T follicular helper cell (primary cell): ENCODE data around the gene GAN.
"Not testable (repeated sequence)": the region's sequence is repeated elsewhere in the genome, so short reads cannot be mapped to it uniquely, and the experiment has no call there.

Experiments
- DNase-seq: peaks from one replicate; pipeline ENCODE4 v3.0.0-alpha.2; 2020; ENCODE audit warnings: low read depth

GAN gene

DNA sequence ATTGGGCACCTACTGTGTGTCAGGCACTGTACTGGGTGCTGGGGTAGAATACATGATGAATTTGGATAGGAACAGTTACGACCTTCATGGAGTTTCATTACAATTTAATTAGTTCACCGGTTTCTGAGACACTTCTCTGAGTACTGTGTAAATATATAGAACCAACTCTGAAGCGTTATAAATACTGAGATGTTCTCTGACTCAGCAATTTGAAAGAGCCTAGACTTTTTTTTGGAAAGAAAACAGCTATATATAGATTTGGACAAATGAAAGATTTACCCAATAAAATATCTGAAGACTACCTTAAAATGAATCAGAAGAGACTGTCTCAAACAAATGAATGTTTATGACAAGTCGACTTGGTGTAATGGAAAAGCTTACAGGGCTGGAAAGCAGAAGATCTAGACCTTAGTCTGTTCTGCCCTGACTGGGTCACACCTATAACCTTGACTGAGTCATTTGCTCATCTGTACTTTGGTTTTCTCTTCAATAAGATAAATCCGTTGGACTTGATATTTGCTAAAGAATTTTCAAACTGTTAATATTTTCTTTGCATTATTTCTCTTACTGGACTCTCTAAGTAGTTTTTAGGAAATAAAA, 4.6 kb upstream of the GAN start:
- DNase-seq: no peak

DNA sequence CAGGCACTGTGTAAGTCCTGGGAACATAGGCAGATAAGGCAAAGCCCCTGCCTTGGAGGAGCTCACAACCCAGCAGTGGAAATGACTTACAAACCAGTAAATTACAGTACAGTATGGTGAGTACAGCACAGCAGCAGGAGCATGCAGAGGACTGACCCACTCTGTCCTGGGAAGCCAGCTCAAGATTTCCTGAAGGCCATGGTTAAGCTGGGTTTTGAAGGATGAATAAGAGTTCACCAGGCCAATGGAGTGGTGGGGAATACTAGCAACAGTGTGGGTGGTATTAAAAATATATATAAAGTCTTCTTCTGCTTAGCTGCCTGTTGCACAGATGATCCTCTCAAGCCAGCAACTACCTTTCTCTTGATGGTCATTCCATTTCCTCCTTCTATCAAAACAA, 3.0 kb upstream of the GAN start:
- no peak for DNase-seq

DNA sequence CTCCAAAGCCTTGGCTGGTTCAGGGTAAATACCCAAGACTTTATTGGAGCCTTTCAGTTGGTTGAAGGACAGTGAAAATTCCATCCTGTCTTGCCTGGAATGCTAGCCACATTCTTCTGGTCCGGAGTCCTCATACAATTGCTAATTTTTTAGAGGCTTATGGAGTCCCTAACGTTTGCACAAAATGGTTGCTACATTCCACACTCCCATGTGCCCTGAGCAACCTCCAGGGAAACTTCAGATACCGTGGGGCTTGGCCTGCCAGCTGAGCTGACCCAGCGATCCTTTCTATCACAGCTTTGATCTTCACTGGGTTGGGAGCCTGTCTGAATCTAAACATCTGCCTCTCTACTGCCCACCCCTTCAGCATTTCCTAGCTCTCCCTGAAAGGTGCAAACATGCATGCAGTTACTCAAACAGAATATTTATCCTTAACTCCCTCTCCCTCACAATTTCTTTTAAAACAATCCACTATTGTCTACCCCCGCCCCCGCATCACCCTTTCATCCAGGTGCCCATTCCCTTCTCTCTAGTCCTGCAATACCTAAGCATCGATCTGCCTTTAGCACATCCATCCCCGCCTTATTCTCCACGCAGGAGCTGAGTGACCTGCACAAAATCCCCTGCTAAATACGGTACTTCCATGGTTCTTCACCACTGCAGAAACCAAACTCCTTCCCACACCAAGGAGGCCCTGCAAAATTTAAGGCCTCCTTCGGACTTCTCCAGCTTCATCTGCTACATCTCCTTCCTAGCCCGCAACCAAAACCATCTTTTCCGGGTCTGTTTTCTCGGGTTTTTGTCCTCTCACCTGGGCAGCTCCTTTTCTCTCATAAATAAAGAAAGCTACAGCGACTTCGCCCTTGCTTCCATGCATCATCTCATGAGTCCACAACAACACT, 810 bp upstream of the GAN start:
- DNase-seq: no peak

DNA sequence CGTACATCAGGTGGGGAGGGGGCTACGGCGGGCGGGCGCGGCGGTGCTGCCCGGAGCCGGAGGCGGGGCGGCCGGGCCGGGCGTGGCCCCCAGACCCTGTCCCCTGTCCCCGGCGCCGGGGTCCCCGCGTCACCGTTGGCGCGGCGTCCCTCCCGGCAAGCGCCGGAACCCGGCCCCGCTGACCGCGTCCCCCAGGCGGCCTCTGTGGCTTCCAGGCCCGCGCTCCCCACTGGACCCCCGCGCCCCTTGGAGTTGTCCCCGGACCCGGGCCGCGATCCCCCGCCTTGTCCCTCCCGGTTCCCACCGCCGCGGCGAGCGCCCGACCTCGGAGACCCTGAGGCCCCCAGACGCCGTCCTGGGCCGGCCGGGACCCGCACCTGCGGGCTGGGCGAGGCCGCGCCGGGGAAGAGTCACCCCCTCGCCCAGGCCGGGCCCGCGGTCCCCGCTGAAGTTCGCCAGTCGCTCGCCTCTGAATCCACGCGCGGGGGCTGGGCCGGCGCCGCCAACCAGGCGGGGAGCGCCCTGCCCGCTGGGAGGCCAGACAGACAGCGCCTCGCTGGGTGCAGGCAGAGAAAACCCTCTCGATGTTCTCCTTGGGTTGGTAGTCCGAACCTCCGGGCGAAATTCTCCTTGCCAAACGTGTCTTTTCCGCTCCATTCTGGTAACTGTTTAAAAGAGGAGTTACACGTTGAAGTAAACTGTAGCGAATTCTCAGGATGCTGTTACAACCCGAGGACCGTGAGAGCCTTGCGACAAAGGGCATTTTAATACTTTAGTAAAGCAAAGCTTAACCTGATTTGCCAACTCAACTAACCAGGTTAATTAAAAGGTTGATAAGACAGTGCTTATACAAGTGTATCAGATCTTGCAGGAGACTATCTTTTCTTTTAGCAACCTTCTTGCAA, 761 bp downstream of the GAN start:
- peak; percentile 9 for DNase-seq

DNA sequence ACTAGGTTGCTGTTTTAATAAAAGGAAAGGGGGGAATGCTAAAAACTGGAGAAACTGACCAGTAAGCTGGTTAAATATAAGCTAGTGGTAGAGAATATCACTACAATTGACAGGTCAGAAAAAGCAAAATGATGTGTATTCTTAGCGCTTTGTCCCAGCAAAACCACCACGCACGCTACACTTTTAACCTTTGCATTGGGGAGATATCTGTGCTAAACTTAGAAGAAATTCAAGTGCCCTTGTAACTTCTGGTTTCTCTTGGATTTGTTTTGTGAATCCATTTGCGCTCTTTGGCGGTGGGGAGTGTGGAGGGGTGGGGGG, 1.4 kb downstream of the GAN start:
- DNase-seq: no peak

DNA sequence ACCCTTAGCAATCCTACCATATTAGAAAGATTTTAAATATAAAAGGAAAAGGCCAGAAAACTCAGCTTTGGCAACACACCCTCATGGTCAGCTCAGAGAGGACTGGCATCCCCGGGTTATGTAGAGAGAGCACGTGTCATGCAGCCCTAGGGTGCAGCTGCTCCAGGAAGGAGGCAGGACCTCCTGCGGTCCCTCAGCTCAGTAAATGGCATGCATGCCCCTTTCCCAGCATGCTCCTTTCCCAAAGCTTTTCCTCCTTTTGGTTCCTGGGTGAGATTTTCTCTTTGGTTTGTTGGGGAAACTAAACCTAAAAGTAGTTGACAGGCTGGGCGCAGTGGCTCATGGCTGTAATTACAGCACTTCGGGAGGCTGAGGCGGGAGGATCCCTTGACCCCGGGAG, 3.9 kb downstream of the GAN start:
- no peak for DNase-seq

DNA sequence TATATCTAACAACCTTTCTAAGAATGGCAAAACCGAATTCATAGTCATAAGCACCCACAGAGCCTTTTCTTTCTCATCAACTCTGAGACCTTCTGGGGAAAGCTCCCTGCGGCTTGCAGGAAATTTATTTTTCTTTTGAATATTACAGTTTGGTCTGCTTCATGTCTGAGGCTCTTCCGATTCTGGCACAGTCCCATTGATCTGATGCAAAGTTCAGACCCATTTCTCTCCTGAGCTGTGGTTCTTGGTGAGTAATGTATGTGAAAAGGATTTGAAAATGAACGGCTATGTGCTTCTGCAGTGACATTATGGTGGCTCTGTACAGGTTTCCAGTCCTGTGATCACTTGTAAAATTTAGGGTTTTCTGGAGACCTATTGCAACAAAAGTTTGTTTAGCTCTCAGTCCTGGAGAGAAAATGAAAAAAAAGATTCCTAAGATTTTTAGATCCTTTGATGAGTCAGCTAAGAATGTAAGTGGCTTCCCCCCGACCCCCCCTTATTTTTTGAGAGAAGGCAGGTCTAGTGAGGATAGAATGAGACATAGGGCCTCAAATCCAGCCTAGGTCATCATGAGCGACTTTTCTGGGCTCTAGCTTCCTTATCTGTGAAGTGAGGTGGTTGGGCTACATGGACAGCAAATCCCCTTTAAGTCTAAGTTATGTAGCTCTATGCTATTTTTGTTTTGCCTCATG, 4.6 kb downstream of the GAN start:
- no peak for DNase-seq

DNA sequence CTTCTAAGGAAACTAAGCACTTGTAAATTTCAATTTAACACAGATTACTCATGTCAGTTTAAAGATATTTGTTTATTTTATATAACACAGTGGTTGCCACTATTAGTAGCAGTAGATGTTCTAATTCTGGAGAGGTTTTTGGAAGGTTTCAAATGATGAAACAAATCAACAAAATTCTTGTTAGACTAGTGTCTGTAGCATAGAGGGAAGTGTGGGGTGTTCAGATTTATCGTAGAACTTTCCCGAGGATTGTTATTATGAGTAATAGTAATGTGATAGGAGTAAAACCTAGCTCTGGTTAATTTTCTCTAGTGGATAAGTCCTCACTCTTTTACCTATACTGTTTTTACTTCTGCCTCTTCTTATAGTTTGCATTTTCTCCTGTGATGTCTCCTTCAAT, 6.3 kb downstream of the GAN start:
- no peak for DNase-seq

DNA sequence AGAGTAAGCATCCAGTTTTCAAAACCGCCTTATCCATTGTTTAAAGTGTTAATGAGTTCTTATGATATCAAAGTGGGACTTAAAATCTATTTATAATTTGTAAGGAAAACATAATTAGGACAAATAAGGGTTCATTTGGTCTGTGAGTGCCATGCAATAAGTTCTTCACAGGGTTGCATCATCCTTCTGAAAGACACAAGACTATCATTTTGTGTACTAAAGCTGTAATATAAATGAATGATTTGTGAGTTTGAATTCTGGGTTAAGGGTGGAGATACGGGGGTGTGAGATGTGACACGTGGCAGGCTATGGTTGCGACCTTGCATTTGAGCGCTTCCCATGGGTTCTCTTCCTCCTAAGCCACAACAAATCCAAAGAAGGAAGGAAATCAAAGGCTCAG, 6.8 kb downstream of the GAN start:
- DNase-seq: no peak

DNA sequence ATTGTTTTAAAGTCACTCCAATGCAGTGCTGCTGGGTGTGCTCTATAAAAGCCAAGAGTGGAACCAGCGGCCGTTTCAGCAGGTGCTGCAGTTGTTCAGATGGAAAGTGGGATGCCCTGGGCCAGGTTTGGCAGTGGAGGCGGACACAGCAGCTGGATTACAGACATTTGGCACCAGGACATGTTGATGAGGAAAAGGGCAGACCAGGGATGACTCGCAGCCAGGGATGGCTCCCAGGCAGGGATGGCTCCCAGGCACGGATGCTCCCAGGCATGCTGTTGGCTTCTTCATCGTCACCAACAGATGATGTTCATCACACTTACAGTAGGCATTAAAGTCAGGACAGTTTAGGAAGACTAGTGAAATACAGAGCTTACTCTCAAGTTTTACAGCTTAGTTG, 10.0 kb downstream of the GAN start:
- DNase-seq: no peak

DNA sequence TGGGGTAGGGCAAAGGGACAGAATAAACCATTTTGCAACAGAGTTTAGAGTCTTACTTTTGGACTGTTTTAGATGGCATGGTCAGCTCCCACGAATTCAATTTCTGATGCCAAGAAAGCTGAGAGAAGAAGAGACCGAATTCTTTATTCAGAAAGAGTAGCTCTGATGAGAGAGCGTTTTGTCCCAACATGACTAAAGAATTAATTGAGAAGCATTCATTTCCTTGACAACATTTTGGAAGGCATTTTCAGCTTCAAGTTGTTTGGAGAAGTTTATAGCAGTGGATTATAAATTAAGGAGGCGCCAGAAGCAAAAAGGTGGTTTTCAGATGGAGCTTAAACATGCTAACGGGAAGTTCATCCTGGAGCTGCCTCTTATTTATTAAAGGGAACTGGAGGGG, 12.2 kb downstream of the GAN start:
- no peak for DNase-seq

DNA sequence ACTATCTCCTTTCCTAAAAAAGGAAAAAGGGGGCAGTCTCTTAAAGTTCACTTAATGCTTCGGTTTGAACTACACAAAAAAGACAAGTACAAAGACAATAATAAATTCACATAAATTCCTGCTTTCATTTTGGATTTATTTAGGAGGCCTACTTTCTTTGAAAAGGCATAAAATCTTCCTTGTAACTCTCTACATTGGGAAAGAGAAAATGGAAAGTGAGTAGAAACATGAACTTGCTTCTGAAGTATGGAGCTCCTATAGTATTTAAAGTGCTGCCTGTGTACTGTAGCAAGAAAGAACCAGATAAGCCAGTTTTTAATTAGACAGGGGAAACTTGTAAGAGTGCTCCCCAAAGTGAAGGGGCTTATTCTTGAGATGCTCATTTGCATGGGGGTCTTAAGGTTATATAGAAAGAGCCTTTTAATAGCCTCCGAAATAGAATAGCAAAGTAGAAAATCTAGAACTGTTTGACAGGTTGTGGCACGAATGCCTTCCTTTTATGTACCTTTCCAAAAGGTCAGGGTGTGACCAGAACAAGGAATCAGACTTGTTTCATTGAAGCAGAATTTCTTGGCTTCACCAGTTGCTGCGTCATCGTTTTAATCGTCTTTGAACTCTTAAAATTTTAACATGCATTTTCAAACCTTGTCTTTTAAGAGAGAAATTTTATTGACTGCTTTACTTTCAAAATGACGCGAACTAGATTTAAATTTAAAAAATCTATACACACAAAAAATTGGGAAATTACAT, 12.9 kb downstream of the GAN start:
- DNase-seq: no peak

DNA sequence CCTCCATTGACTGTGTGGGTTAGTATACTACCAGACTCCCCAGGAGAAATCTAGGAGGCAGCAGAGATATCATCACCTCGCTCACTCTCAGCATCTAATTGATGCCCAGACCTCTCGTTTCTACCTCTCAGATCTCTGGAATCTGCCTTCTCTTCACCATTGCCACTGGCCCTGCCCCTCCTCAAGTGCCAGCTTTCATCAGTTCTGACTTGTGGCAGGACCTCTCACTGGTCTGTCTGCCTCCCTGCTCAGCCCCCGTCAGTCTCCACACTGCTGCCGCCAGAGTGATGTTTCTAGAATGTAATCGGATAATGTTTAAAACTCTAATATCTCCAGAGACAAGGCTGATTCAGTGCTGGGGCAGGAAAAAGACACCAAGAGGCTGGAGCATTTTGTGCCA, 15.2 kb downstream of the GAN start:
- DNase-seq: no peak

DNA sequence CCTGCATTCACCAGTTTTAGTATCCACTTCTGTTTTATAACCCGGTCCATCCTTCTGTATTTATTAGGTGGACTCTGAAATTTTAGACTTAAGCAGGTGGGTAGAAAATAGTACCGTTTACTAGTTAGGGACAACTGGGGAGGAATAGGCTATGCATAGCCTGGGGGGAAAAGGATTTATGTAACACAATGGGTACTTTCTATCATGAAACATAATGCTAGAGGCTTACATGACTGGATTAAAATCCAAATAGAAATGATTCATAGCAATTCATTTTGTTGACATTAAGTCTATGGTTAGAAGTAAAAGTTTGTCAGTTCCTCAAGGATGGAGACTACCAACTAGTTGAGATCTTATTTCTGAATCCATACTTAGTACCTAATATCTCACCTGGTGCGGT, 18.6 kb downstream of the GAN start:
- no peak for DNase-seq

DNA sequence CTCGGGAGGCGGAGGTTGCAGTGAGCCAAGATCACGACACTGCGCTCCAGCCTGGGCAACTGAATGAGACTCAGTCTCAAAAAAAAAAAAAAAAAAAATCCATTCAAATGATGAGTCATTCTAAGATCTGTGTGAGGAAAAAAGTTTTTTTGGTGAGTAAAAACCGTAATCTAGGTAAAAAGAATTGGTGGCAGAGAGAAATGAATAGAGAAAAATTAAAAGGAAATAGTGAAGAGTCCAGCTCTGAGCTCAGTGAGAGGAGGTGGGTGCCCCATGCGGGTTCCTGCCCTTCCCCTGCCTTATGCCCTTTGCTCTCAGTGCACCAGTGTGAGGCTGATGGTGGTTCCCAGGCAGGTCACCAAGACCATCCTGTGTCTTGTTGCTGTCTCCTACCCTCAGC, 20.9 kb downstream of the GAN start:
- no peak for DNase-seq

DNA sequence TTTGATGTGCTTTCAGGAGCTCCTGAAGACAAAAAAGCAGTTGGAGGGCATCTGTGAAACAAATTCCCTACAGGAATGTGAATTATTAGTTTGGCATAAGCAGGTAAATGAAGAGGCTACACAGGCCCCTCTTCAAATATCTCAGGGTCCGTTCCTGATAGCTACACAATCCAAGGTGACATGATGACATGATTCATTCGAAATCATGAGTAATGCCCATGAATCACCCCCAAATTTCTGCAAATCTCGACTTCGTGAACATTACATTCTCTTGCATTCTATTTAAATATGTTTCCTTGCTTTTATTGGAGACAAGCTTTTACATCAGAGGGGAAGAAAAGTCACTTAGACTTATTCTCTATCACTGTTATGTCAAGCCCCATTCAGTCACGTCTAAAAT, 22.3 kb downstream of the GAN start:
- no peak for DNase-seq

DNA sequence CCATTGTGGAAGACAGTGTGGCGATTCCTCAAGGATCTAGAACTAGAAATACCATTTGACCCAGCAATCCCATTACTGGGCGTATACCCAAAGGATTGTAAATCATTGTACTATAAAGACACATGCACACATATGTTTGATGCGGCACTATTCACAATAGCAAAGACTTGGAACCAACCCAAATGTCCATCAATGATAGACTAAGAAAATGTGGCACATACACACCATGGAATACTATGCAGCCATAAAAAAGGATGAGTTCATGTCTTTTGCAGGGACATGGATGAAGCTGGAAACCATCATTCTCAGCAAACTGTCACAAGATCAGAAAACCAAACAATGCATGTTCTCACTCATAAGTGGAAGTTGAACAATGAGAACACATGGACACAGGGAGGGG, 30.4 kb downstream of the GAN start:
- not testable (repeated sequence) for DNase-seq

DNA sequence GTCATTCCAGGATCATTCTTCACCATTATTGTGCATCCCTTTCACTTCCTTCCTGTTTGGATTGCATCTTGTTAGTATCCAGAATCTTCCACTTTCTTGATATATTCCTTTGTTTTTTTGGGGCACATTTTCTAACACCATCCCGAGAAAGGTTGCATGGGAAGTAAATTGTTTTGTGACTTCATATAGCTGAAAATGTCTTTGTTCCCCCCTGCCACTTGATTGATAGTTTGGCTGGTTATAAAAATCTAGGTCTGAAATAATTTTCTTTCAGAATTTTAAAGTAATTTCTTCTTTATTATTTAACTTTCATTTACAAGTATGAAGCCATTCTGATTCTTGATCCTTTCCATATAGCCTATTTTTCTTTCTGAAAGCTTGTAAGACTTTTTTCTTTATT, 32.7 kb downstream of the GAN start:
- DNase-seq: no peak

DNA sequence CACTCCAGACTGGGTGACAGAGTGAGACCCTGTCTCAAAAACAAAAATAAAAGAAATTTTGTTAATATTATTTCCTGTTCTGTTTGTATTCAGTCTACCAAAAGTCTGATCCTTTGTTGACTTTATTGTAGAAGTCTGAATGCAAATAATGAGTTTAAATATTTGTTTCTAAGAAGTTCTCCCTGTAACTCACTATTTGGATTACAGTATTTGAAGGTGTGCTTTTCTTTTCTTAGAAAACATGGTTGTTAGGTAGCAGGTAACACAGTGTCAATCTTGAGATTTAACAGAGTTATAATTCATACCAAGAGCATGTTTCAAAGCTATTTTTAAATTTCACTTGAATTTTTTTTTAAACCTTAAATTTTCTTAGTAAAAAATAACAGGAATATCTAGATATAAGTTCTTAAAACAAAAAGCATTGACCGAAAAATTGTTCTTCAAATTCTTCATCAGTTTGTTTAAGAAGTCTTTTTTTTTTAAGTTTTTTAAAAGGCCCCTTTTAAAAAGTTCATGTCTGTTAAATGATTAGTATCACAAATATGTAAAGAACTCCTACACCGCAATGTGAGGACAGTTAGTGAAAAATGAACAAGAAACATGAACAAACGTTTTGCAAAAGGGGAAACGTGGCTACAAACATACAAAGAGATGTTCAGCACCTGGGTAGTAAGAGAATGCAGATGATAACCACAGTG, 35.0 kb downstream of the GAN start:
- no peak for DNase-seq

DNA sequence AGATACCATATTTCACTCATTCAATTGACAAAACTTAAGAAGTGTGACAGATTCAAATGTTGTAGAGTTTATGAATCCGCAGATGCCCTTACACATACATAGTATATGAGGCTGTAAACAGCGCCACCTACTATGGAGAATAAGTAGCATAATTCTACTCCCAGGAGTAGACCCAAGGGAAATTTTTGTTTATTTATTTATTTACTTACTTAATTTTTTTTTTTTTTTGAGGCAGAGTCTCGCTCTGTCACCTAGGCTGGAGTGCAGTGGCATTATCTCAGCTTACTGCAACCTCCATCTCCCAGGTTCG, 35.5 kb downstream of the GAN start:
- DNase-seq: no peak

DNA sequence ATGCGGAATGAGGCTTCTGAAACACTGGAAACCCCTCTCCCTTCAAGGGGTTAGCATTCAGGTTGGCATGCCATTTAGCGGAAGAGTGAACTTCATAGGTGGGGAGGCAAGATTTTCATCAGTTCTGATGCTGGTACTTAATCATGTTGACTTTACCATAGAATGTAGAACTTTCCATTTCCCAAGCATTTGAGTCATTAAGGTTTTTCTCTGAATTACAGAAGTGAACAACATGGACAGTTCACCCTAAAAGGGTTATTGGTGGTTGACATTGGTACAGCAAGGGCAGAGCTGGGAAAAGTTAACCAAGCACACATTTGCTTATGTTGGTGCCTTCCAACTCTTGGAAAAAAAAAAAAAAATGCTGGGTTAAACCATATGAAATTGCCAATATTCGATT, 39.1 kb downstream of the GAN start:
- no peak for DNase-seq
